HepG2 (cell line): ENCODE results near the gene PTCRA. TPM values are rescaled to one million over a fixed set of nuclear protein-coding genes. Genes with fewer than 3 reads are reported as not detected.
A peak's percentile ranks its signal among the peaks of the same experiment; 100 is the strongest.

Experiments
- ARID2 ChIP-seq: sonication (generic); formaldehyde crosslinking; IDR thresholded peaks from 2 replicates; pipeline ENCODE4 v1.8.1; 2022; ENCODE audit warnings: mild to moderate bottlenecking, missing genetic modification reagents, borderline replicate concordance
- ARNTL ChIP-seq: sonication (generic); formaldehyde crosslinking; IDR thresholded peaks from 2 replicates; pipeline ENCODE4 v1.4.0; 2020; ENCODE audit warnings: mild to moderate bottlenecking, missing genetic modification reagents
- ATF4 ChIP-seq, 2 experiments: fragments of 450-650 bp in 1 of 2; sonication (generic) in 1 of 2; formaldehyde crosslinking; IDR thresholded peaks; 2 replicates each; pipeline versions ENCODE4 v1.5.0 to v1.8.0; 2020 to 2022; ENCODE audit warnings: mild to moderate bottlenecking in 1 of 2, missing genetic modification reagents in 1 of 2
- BRD4 ChIP-seq: sonication (generic); formaldehyde crosslinking; IDR thresholded peaks from 2 replicates; pipeline ENCODE4 v1.4.0; 2020; ENCODE audit warnings: missing genetic modification reagents
- CHD2 ChIP-seq: IDR thresholded peaks from 2 replicates; pipeline ENCODE4 v1.6.1; 2011; ENCODE audit warnings: low read depth, low read length, improper control_type of control experiment
- MED8 ChIP-seq: sonication (generic); formaldehyde crosslinking; IDR thresholded peaks from 2 replicates; pipeline ENCODE4 v1.8.1; 2023; ENCODE audit warnings: mild to moderate bottlenecking, missing genetic modification reagents; ENCODE audit not compliant: insufficient replicate concordance
- MZF1 ChIP-seq: sonication (generic); formaldehyde crosslinking; IDR thresholded peaks from 2 replicates; pipeline ENCODE4 v1.8.1; 2023; ENCODE audit warnings: mild to moderate bottlenecking, missing genetic modification reagents, borderline replicate concordance
- NCOA1 ChIP-seq: sonication (generic); formaldehyde crosslinking; IDR thresholded peaks from 2 replicates; pipeline ENCODE4 v1.9.0; 2021; ENCODE audit warnings: missing genetic modification reagents
- PHF21A ChIP-seq: sonication (generic); formaldehyde crosslinking; IDR thresholded peaks from 2 replicates; pipeline ENCODE4 v1.5.0; 2020; ENCODE audit warnings: mild to moderate bottlenecking, missing genetic modification reagents
- RFXANK ChIP-seq: IDR thresholded peaks from 2 replicates; pipeline ENCODE4 v1.6.1; 2016
- SRSF4 ChIP-seq: fragments of 200-400 bp; formaldehyde crosslinking; IDR thresholded peaks from one replicate; pipeline ENCODE4 v1.6.1; 2018; ENCODE audit warnings: mild to moderate bottlenecking, low read depth, low read length, moderate library complexity; ENCODE audit not compliant: poor library complexity, severe bottlenecking
- ZNF260 ChIP-seq: sonication (generic); formaldehyde crosslinking; IDR thresholded peaks from 2 replicates; pipeline ENCODE4 v1.4.0; 2020; ENCODE audit warnings: missing genetic modification reagents, low read depth, mild to moderate bottlenecking, borderline replicate concordance
- ZNF326 ChIP-seq: sonication (generic); formaldehyde crosslinking; IDR thresholded peaks from 2 replicates; pipeline ENCODE4 v1.4.0; 2020; ENCODE audit warnings: missing genetic modification reagents, borderline replicate concordance
- ZNF407 ChIP-seq: sonication (generic); formaldehyde crosslinking; IDR thresholded peaks from one replicate; pipeline ENCODE4 v1.5.1; 2020; ENCODE audit warnings: mild to moderate bottlenecking, missing genetic modification reagents; ENCODE audit errors: not compliant biosample characterization
- polyA plus RNA-seq, 8 experiments: library from polyadenylated mRNA; depleted of rRNA in 3 of 8; stranded (reverse) in 7 of 8; unstranded in 1 of 8; fragments of >200 nt; fragmentation: Illumina TruSeq in 4 of 8; extraction: Trizol in 4 of 8; gene quantifications; 2 replicates each; pipeline versions ENCODE4 v1.2.1 to v1.2.3, GENCODE V29; 2011 to 2016; ENCODE audit warnings: low read depth in 4 of 8, missing spikeins in 1 of 8, mixed read lengths in 1 of 8; ENCODE audit not compliant: insufficient read depth in 1 of 8
- total RNA-seq, 5 experiments: library from RNA; depleted of rRNA; stranded (reverse); fragments of >200 nt; fragmentation: Illumina TruSeq; extraction: Trizol; gene quantifications; 2 replicates each; pipeline ENCODE4 v1.2.3, GENCODE V29; 2016; ENCODE audit warnings: low read depth in 1 of 5
- TF ChIP-seq, protein P1 (sequence below): sonication (generic); formaldehyde crosslinking; IDR thresholded peaks from 2 replicates; pipeline ENCODE4 v1.9.0; 2021; ENCODE audit warnings: missing genetic modification reagents, borderline replicate concordance
- TF ChIP-seq, protein P2 (sequence below): sonication (generic); formaldehyde crosslinking; IDR thresholded peaks from 2 replicates; pipeline ENCODE4 v1.5.0; 2020; ENCODE audit warnings: mild to moderate bottlenecking, low read depth, missing genetic modification reagents, borderline replicate concordance

PTCRA gene
- total and polyA plus RNA-seq, 2 of the 13 experiments (the other 11 are each of a cell fraction or from before 2014, with no cell fraction given): not detected

- TF ChIP-seq ATF4 (CRISPR knock-in tag; IDR thresholded peaks at IDR 0.05): 0 out of 4 replicates have a peak, but pooled peaks of 1 of the 2 experiments have one; percentile 3
- TF ChIP-seq ARID2 (CRISPR knock-in tag): no peak; the same call in 1 of the 2 replicates
- TF ChIP-seq BRD4 (CRISPR knock-in tag): 0 out of 2 replicates have a peak, but pooled peaks have one; percentile 57
- TF ChIP-seq, protein P1, sequence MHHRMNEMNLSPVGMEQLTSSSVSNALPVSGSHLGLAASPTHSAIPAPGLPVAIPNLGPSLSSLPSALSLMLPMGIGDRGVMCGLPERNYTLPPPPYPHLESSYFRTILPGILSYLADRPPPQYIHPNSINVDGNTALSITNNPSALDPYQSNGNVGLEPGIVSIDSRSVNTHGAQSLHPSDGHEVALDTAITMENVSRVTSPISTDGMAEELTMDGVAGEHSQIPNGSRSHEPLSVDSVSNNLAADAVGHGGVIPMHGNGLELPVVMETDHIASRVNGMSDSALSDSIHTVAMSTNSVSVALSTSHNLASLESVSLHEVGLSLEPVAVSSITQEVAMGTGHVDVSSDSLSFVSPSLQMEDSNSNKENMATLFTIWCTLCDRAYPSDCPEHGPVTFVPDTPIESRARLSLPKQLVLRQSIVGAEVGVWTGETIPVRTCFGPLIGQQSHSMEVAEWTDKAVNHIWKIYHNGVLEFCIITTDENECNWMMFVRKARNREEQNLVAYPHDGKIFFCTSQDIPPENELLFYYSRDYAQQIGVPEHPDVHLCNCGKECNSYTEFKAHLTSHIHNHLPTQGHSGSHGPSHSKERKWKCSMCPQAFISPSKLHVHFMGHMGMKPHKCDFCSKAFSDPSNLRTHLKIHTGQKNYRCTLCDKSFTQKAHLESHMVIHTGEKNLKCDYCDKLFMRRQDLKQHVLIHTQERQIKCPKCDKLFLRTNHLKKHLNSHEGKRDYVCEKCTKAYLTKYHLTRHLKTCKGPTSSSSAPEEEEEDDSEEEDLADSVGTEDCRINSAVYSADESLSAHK (CRISPR knock-in tag): no peak
- no peak for TF ChIP-seq MZF1 (CRISPR knock-in tag)
- no peak; the same call in 1 of the 2 replicates for TF ChIP-seq ZNF260 (CRISPR knock-in tag)
- no peak for TF ChIP-seq SRSF4
- TF ChIP-seq RFXANK: no peak
- peak; percentile 90 for TF ChIP-seq NCOA1 (CRISPR knock-in tag)
- 0 out of 2 replicates have a peak, but pooled peaks have one; percentile 54 for TF ChIP-seq ARNTL (CRISPR knock-in tag)
- TF ChIP-seq CHD2: no peak
- peak; percentile 85; the same call in 1 of the 2 replicates for TF ChIP-seq PHF21A (CRISPR knock-in tag)
- no peak for TF ChIP-seq MED8 (CRISPR knock-in tag)
- TF ChIP-seq, protein P2, sequence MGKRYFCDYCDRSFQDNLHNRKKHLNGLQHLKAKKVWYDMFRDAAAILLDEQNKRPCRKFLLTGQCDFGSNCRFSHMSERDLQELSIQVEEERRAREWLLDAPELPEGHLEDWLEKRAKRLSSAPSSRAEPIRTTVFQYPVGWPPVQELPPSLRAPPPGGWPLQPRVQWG (CRISPR knock-in tag): no peak
- TF ChIP-seq ZNF407: peak; percentile 54
- TF ChIP-seq ZNF326 (CRISPR knock-in tag): no peak
These were observed 44.6 kb downstream of the PTCRA start, which contains the start of gene GNMT (continued) for GRCh38 chr6:42960243-42961019.
